ENCODE results near the gene HOXB2. TPM values are rescaled to one million over a fixed set of nuclear protein-coding genes. Genes with fewer than 3 reads are reported as not detected.

The HOXB2 gene
- total RNA-seq, 1 experiment from 2014 or later: 0.31 TPM

GRCh38 chr17:48582750-48583069, 37.8 kb upstream of the HOXB2 start:
- Histone ChIP-seq H3F3A (ENCODE audit: insufficient read depth, low read depth) (peaks cover 4% of the 10 kb centered on the region; the same call in 1 of the 2 replicates), H3K36me3 (ENCODE audit: low read depth) (no peaks in the 10 kb centered on the region), H4K20me1 (ENCODE audit: insufficient read depth) (no peaks in the 10 kb centered on the region), H3K27me3 (ENCODE audit: insufficient read depth, low read depth) (no peaks in the 10 kb centered on the region), H2AFZ (no peak overlapping the region), H3K4me2 (no peak overlapping the region), H3K79me2 (ENCODE audit: low read depth) (0 out of 2 replicates have a peak, but pooled peaks cover 5% of the 10 kb centered on the region), H3K27ac (no peak overlapping the region), H3K4me1 (replicated peaks; ENCODE audit: insufficient read depth) (peaks cover 11% of the 10 kb centered on the region), H3K4me3 (no peak overlapping the region), H3K9me2 (ENCODE audit: insufficient read depth) (no peaks in the 10 kb centered on the region), H3K9me3 (ENCODE audit: insufficient read depth, low read depth) (no peaks in the 10 kb centered on the region)
- POLR2A ChIA-PET (ENCODE audit: unreplicated experiment): interaction anchor here (0.6 to 0.7 kb wide), 2 partner anchors 58 to 556 kb away, joined by 3 to 8 read pairs; no protein-coding TSS in a partner anchor
- CTCF ChIA-PET: no interaction called here
- no peak for DNase-seq
- no peak for TF ChIP-seq CTCF (conservative IDR thresholded peaks at IDR 0.05)
- no peak for TF ChIP-seq EZH2 (IDR thresholded peaks at IDR 0.05; ENCODE audit: low read depth)
- intact Hi-C loops (cut with micrococcal nuclease; ENCODE audit: unreplicated experiment): no loop called here
- BruUV-seq (replicated peaks): no TSS peak

GRCh38 chr17:48579760-48580554, 35.0 kb upstream of the HOXB2 start:
- intact Hi-C loops (cut with micrococcal nuclease; ENCODE audit: unreplicated experiment): no loop called here
- Histone ChIP-seq H3K79me2 (ENCODE audit: low read depth) (0 out of 2 replicates have a peak, but pooled peaks cover 5% of the 10 kb centered on the region), H3K27me3 (ENCODE audit: insufficient read depth, low read depth) (no peaks in the 10 kb centered on the region), H2AFZ (no peak overlapping the region), H4K20me1 (ENCODE audit: insufficient read depth) (no peaks in the 10 kb centered on the region), H3K4me1 (replicated peaks; ENCODE audit: insufficient read depth) (no peaks in the 10 kb centered on the region), H3F3A (ENCODE audit: insufficient read depth, low read depth) (no peaks in the 10 kb centered on the region), H3K4me3 (no peak overlapping the region), H3K4me2 (no peak overlapping the region), H3K9me3 (ENCODE audit: insufficient read depth, low read depth) (no peaks in the 10 kb centered on the region), H3K27ac (no peak overlapping the region), H3K36me3 (ENCODE audit: low read depth) (no peaks in the 10 kb centered on the region), H3K9me2 (ENCODE audit: insufficient read depth) (no peaks in the 10 kb centered on the region)
- POLR2A ChIA-PET (ENCODE audit: unreplicated experiment): no interaction called here
- no peak for DNase-seq
- CTCF ChIA-PET: interaction anchor here (0.5 to 0.7 kb wide), 2 partner anchors 249 to 273 kb away, joined by 3 to 6 read pairs; no protein-coding TSS in a partner anchor
- no TSS peak for BruUV-seq (replicated peaks)
- TF ChIP-seq EZH2 (IDR thresholded peaks at IDR 0.05; ENCODE audit: low read depth): no peak
- no peak for TF ChIP-seq CTCF (conservative IDR thresholded peaks at IDR 0.05)

GRCh38 chr17:48579471-48579759, 34.5 kb upstream of the HOXB2 start:
- no TSS peak for BruUV-seq (replicated peaks)
- no peaks in the 10 kb centered on the region for H3K36me3 ChIP-seq (ENCODE audit: low read depth)
- H4K20me1 ChIP-seq (ENCODE audit: insufficient read depth): no peaks in the 10 kb centered on the region
- no peak overlapping the region for H3K27ac ChIP-seq
- H3K4me1 ChIP-seq (replicated peaks; ENCODE audit: insufficient read depth): no peaks in the 10 kb centered on the region
- CTCF ChIA-PET: interaction anchor here (0.7 kb wide), 1 partner anchor 272 kb away, joined by 6 read pairs; no protein-coding TSS in a partner anchor
- H3K9me2 ChIP-seq (ENCODE audit: insufficient read depth): no peaks in the 10 kb centered on the region
- intact Hi-C loops (cut with micrococcal nuclease; ENCODE audit: unreplicated experiment): no loop called here
- no peaks in the 10 kb centered on the region for H3F3A ChIP-seq (ENCODE audit: insufficient read depth, low read depth)
- DNase-seq: no peak
- no peak overlapping the region for H3K4me3 ChIP-seq
- no peaks in the 10 kb centered on the region for H3K27me3 ChIP-seq (ENCODE audit: insufficient read depth, low read depth)
- POLR2A ChIA-PET (ENCODE audit: unreplicated experiment): no interaction called here
- H2AFZ ChIP-seq: no peak overlapping the region
- TF ChIP-seq CTCF (conservative IDR thresholded peaks at IDR 0.05) (no peak), EZH2 (IDR thresholded peaks at IDR 0.05; ENCODE audit: low read depth) (no peak)
- no peak overlapping the region for H3K4me2 ChIP-seq
- no peaks in the 10 kb centered on the region for H3K9me3 ChIP-seq (ENCODE audit: insufficient read depth, low read depth)
- H3K79me2 ChIP-seq (ENCODE audit: low read depth): 0 out of 2 replicates have a peak, but pooled peaks cover 3% of the 10 kb centered on the region
